ENCODE data around the gene PRH2. TPM values are rescaled to one million over a fixed set of nuclear protein-coding genes. Genes with fewer than 3 reads are reported as not detected.

Gene PRH2
- total and polyA plus RNA-seq, 2 of the 8 experiments (the other 6 are each of a cell fraction or from before 2014, with no cell fraction given): not detected

GRCh38 chr12:10939163-10939562, 10.1 kb downstream of the PRH2 start, which contains the start of gene TAS2R14:
TSS of gene TAS2R14 (minus strand) at chr12:10939263. CDS start at chr12:10939207, 56 bp downstream.
- no peak within 1 kb of the TSS for H3K9ac ChIP-seq (replicated peaks in 1 of 4; ENCODE audit: extremely low read depth in 1 of 4, low read depth in 3 of 4, low read length in 3 of 4)
- H4K8ac ChIP-seq (ENCODE audit: extremely low read depth, insufficient read depth, low read length): no peak within 1 kb of the TSS
- H2AK5ac ChIP-seq (ENCODE audit: low read depth, low read length): no peak within 1 kb of the TSS
- 86% methylated on average over 1 of the region's 1 CpG; no CpG with 5 or more reads in 1 of the 2 experiments for WGBS, 2 experiments (ENCODE audit: extremely low coverage in 1 of 2, insufficient coverage in 1 of 2, insufficient read length in 1 of 2, insufficient replicate concordance in 2 of 2, low coverage in 1 of 2, low lambda C conversion rate in 2 of 2, missing lambda C conversion rate in 1 of 2)
- H3K27ac ChIP-seq (ENCODE audit: low read depth, low read length): no peak within 1 kb of the TSS
- H3K4me2 ChIP-seq (ENCODE audit: insufficient read depth in 1 of 2, low read depth in 2 of 2, low read length in 2 of 2): no peak within 1 kb of the TSS
- no peaks in the 10 kb centered on the region; the same call in 1 of the 2 replicates for H3K79me1 ChIP-seq (ENCODE audit: low read depth, low read length)
- H3K4ac ChIP-seq (replicated peaks; ENCODE audit: insufficient read length, low read depth, low read length): no peak within 1 kb of the TSS
- no peak within 1 kb of the TSS for H3K14ac ChIP-seq (ENCODE audit: insufficient read length)
- peaks cover 0 to 2% of the 10 kb centered on the region in 2 experiments for H4K20me1 ChIP-seq (replicated peaks in 1 of 2; ENCODE audit: control insufficient read depth in 1 of 2, insufficient read depth in 2 of 2, low read length in 2 of 2)
- no peak within 1 kb of the TSS for H2BK20ac ChIP-seq (ENCODE audit: low read length)
- H4K5ac ChIP-seq (ENCODE audit: insufficient read length, low read depth, low read length): no peak within 1 kb of the TSS
- H3K4me1 ChIP-seq (replicated peaks in 1 of 4; ENCODE audit: control insufficient read depth in 3 of 4, insufficient read depth in 4 of 4, low read length in 3 of 4): peaks cover 0 to 5% (median 1%) of the 10 kb centered on the region in 4 experiments; a peak in 4 of 7 replicates
- DNase-seq (ENCODE audit: low read depth in 1 of 2, low spot score in 2 of 2): no peak
- POLR2A ChIA-PET (ENCODE audit: partially characterized antibody): no interaction called here
- no peak within 1 kb of the TSS for H2BK5ac ChIP-seq (ENCODE audit: low read depth, low read length)
- CTCF ChIA-PET (ENCODE audit: partially characterized antibody): no interaction called here
- H2BK12ac ChIP-seq (ENCODE audit: low read depth, low read length): no peak within 1 kb of the TSS
- H3K4me3 ChIP-seq (ENCODE audit: extremely low read depth in 1 of 4, insufficient read depth in 2 of 4, low read depth in 3 of 4, low read length in 4 of 4): no peak within 1 kb of the TSS
- H2BK120ac ChIP-seq (replicated peaks; ENCODE audit: low read depth, low read length): no peak within 1 kb of the TSS
- H3K79me2 ChIP-seq (ENCODE audit: control insufficient read depth in 1 of 2, insufficient read depth in 2 of 2, low read length in 2 of 2): no peaks in the 10 kb centered on the region
- H3K23me2 ChIP-seq (ENCODE audit: low read depth, low read length): no peaks in the 10 kb centered on the region
- H2AFZ ChIP-seq (ENCODE audit: low read length): no peak within 1 kb of the TSS
- H3K9me3 ChIP-seq (ENCODE audit: insufficient read depth in 2 of 2, low read depth in 1 of 2, low read length in 1 of 2): no peaks in the 10 kb centered on the region
- no peak within 1 kb of the TSS for H2BK15ac ChIP-seq (ENCODE audit: low read length)
- no peaks in the 10 kb centered on the region for H3K27me3 ChIP-seq (replicated peaks in 1 of 4; ENCODE audit: control insufficient read depth in 3 of 4, extremely low read depth in 1 of 4, insufficient read depth in 3 of 4, low read length in 3 of 4)
- FAIRE-seq: no peak
- no peak within 1 kb of the TSS for H3K18ac ChIP-seq (ENCODE audit: extremely low read depth, low read length)
- no peak within 1 kb of the TSS for H3K56ac ChIP-seq (replicated peaks; ENCODE audit: insufficient read length, low read depth, low read length)
- no peak within 1 kb of the TSS for H4K91ac ChIP-seq (replicated peaks; ENCODE audit: insufficient read length, low read length)
- H3K36me3 ChIP-seq (ENCODE audit: control insufficient read depth in 2 of 4, insufficient read depth in 4 of 4, low read length in 3 of 4): no peaks in the 10 kb centered on the region
- H3K23ac ChIP-seq (ENCODE audit: insufficient read length): no peak within 1 kb of the TSS
- TF ChIP-seq CTBP2 (IDR thresholded peaks at IDR 0.05; ENCODE audit: borderline replicate concordance, insufficient read depth, insufficient read length, low read length): no peak
- no peak for TF ChIP-seq RXRA (IDR thresholded peaks at IDR 0.05; ENCODE audit: insufficient read depth, low read depth, low read length)
- no peak for TF ChIP-seq MAFK (IDR thresholded peaks at IDR 0.05; ENCODE audit: low read depth, low read length)
- TF ChIP-seq HDAC2 (IDR thresholded peaks at IDR 0.05; ENCODE audit: borderline replicate concordance in 1 of 2, low read depth in 2 of 2, low read length in 2 of 2): no peak
- TF ChIP-seq RNF2 (IDR thresholded peaks at IDR 0.05; ENCODE audit: borderline replicate concordance, low read depth, low read length, missing control alignments, poor library complexity, severe bottlenecking): no peak
- TF ChIP-seq SP2 (IDR thresholded peaks at IDR 0.05; ENCODE audit: low read length): no peak
- no peak for TF ChIP-seq PHF8 (conservative IDR thresholded peaks at IDR 0.05; ENCODE audit: low read depth, low read length)
- no peak for TF ChIP-seq SIN3A (conservative IDR thresholded peaks at IDR 0.05 in 1 of 2, IDR thresholded peaks at IDR 0.05 in 1 of 2; ENCODE audit: low read depth in 1 of 2, low read length in 2 of 2)
- TF ChIP-seq CBX8 (IDR thresholded peaks at IDR 0.05; ENCODE audit: borderline replicate concordance, low read depth, low read length): no peak
- no peak for TF ChIP-seq CTCF (IDR thresholded peaks at IDR 0.05; ENCODE audit: control extremely low read depth in 1 of 3, insufficient read depth in 1 of 3, low read depth in 1 of 3, low read length in 3 of 3)
